Uterus (tissue), 2 donors: ENCODE data around the gene TFF3.

ENCODE experiments used
- CTCF ChIP-seq, 4 experiments: fragments of 200-600 bp in 2 of 4; fragments of 450-650 bp in 2 of 4; sonication (generic) in 2 of 4; IDR thresholded peaks; one replicate each; pipeline ENCODE4 v1.5.1; 2016 to 2019; ENCODE audit warnings: antibody characterized with exemption in 4 of 4, mild to moderate bottlenecking in 2 of 4, moderate library complexity in 1 of 4
- POLR2A ChIP-seq, 2 donors: fragments of 450-650 bp; IDR thresholded peaks; one replicate each; pipeline ENCODE4 v1.6.1; 2016; ENCODE audit warnings: antibody characterized with exemption in 2 of 2, mild to moderate bottlenecking in 1 of 2, moderate library complexity in 1 of 2

- TF ChIP-seq POLR2A (IDR thresholded peaks at IDR 0.05) (no peak), CTCF (IDR thresholded peaks at IDR 0.05) (no peak)
Measured at GRCh38 chr21:42294273-42294880, 20.8 kb downstream of the TFF3 start.
